Activated T-helper 9 cell treated with anti-CD3 and anti-CD28 coated beads, Interleukin-2, amount 50 U/mL, for 16 hours (primary cell): ENCODE measurements around the gene TSPAN5.

ENCODE experiments used
- DNase-seq: peaks from one replicate; pipeline ENCODE4 v3.0.0-alpha.2; 2020; ENCODE audit warnings: low read depth

TSPAN5 gene

DNA sequence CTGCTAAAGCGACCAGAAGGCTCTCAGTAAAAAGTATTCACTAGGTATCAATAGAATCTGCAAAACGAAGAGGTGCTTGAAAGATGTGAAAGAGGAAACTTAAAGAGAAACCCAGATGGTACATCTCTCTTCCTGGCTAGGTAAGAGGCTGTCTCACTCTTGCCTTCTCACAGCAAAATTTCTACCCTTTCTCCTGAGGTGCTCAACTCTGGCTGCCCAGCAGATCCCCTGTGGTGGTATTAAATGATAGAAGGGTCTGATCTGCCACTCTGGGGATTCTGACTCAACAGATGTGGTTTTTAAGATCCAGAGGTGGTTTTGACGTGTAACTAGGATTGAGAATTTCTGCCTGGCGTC lies 14.9 kb upstream of the TSPAN5 start:
- DNase-seq, result no peak

GRCh38 chr4:98672583-98673287 lies 14.3 kb upstream of the TSPAN5 start:
- DNase-seq, result no peak

- no peak for DNase-seq
Measured at GRCh38 chr4:98671131-98671530, 12.7 kb upstream of the TSPAN5 start.

- DNase-seq, result no peak
Measured at GRCh38 chr4:98670186-98670585, 11.8 kb upstream of the TSPAN5 start.

GRCh38 chr4:98669577-98669976 lies 11.2 kb upstream of the TSPAN5 start:
- no peak for DNase-seq

- DNase-seq, result no peak
Measured at GRCh38 chr4:98664959-98665358, 6.5 kb upstream of the TSPAN5 start.

DNA sequence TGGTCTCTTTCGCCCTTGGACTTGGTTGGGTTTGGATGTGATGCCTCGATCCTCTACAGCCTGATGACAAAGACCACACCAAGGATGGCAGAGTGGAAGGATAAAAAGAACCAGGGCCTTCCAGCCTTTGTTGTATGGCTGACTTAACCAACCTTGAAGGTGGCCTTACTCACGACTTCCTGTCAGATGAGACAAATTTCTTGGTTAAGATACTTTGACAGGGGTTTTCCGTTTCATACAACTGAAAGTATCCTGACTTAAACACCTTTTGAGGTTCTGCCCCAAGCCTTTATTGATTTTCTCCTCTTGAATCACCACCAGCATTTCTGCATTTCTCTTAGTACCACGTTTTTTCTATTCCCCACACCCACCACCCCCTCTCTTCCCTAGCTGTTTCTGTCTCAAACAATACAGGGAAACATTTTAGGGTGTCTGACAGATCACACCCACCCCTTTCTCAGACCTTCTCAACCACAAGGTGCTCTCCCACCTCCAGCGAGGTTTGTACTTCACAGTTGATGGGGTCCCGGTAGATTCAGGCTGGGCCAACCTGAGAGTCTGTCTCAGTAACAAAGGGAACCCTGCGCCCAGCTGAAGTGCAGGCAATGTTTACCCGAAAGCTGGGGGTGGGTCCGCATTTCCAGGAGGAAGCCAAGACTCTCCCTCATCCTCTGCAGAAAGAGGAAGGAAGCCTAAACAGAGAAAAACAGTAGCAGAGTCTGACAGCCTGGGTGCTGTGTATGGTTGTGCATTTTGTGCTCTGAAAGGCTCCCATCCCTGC lies 5.0 kb upstream of the TSPAN5 start:
- DNase-seq, result peak; percentile 35

DNA sequence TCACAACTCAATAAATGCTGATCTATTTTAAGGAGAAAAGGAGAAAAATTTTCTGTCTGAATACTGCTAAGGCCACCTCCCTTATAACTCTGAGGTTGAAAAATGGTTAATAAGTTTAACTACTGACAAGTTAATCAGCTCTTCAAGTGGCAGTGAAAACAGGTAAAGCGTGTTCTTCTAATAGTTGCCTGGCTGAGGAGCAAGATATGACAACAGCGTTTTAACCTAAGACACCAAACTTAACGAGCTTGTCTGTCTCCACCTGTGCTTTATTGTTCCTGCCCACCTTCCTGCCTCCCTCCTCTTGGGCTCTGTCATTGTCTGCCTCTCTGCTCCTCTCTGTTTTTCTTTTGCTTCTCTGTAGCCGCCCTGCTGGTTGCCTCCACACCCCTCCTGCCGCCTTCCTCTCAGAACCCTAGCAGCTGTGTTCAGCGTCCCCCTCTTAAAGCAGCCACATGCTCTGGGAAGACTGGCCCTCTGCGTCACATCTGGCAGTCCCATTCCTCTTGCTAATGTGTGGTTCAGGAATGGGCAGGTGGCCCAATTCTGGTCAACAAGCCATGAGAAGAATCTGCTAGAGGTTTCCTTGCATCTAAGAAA lies 4.3 kb upstream of the TSPAN5 start:
- DNase-seq, result peak; percentile 20

DNA sequence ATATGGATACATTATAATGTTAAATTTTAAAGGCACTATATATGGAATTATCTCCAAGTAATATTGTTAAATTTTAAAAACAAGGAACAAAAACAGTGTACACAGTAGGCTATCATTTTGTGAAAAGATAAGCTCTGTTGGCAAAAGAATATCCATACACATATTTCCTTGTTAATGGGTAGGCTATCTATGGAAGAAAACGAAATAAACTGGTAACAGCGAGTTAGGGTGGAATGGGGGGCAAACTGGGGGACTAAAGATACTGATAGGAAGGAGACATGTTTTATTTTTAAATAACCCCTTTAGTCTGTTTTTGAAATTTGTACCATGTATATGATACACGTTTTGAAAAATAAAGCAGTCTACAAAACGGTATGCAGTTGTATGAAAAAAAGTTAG lies 3.6 kb upstream of the TSPAN5 start:
- no peak for DNase-seq

DNA sequence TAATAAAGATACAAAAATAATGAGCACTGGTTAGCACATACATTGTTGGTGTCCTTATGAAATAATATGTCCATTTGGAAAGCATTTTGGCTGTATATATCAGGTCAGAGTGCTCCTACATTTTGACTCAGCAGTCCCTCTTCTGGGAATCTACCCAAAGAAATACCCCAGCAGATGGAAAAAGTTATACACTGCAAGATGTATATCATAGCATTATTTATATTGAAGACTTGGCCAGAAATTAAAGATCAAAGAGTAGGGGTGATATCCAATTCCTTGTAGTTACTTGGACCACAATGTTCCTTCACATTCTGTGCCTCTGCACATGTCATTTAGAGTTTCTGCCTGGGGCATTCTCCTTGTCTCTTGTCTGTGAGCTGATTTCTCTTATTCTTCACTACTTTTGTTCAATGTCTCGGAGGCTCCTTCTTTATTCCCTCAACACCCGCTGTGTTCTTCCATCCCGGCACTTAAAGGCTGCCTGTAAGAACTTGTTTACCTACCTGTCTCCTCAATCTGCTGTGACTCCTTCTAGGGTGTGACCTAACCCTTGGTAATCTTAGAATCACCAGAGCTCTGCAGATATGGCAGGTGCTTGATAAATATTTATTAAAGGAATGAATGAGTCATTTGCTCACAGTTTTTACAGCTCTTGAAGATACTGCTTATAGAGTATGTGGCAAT lies 3.1 kb upstream of the TSPAN5 start:
- no peak for DNase-seq

DNA sequence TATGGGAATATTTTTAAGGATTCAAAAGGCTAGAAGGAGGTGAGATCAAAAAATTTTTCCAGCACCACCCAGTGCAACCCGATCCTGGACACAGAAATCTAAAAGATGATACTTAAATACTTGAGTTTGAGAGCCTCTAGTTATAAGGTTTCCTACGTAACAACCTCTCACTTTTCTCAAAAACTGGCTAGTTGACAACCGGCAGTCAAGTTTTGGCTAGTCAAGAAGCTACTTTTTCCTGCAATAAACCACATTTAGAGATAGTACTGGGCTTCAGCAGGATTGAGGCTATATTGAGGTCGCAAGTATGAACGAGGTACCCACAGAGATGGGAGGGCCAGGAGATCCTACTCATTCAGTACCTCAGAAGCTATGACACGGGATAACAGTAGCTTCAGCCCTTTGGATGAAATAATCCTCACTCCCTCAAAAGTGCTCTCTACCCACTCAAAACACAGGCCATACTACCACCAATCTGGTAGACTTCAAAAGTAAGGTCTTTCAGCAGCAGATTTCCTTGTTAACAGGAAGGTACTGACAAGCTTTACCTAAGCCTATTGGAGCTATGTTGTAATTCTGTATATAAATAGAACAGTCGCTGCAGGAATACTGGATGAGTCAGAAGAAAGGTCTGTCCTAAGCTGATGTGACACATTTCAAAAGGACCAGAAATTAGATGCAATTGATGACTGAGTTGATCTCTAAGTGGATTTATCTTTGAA lies 1.5 kb upstream of the TSPAN5 start:
- DNase-seq, result no peak

- DNase-seq, result no peak
Measured at GRCh38 chr4:98659106-98659592, 738 bp upstream of the TSPAN5 start.

DNA sequence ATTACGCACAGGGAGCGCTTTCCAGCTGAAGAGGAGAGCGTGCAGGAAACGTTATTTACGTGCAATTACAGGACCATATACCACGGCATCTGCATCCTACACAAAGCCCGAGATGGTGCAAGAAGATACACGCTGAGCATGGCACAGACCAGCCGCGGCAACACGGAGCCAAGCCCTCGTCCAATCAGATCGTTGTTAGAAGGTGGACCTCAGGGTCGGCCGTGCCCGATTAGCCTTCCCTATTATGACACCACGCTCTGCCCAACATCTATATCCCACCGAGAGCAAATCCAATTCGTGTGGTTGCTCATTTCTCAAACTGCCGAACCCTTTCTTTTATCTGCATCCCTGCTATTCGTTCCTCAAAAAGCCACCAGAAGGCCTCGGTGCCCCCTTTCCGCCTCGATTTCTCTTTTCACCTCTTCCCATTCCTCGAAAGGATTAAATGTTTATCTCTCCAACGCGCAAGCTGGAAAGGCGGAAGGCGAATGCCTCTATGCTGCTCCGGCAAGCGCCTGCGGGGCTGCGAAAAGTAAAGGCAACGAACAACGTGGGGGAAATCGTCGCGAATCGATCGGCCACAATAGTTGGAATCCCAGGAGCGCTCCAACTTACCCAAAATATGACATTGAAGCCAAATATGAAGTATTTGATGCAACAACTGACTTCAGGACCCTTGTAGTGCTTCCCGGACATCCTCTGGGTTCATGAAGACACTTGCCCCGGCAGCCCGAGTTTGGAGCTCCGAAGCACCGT lies 702 bp downstream of the TSPAN5 start:
- DNase-seq, result peak; percentile 14

DNA sequence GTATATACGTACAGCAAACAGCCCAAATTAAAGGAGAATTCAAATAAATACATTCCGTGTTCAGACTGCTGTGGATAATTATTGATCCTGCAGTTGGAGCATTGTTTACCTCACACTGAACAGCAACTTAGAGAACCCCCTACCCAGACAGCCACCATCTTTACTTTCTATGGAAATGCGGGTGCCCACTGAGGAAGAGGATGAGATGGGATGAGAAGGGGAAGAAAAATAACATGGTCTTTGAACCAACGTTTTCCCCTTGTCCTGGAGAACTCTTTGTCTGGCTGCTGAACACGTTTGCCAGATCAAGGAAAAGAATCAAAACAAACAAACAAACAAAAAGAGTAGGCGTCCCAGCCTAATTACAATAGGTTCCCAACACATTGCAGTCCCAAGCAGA lies 1.5 kb downstream of the TSPAN5 start:
- DNase-seq, result no peak

GRCh38 chr4:98656443-98656842 lies 2.0 kb downstream of the TSPAN5 start:
- DNase-seq, result no peak

GRCh38 chr4:98653890-98654867 lies 4.2 kb downstream of the TSPAN5 start:
- DNase-seq, result no peak

- no peak for DNase-seq
Measured at GRCh38 chr4:98652996-98653395, 5.4 kb downstream of the TSPAN5 start.

GRCh38 chr4:98648602-98649001 lies 9.8 kb downstream of the TSPAN5 start:
- DNase-seq, result no peak

DNA sequence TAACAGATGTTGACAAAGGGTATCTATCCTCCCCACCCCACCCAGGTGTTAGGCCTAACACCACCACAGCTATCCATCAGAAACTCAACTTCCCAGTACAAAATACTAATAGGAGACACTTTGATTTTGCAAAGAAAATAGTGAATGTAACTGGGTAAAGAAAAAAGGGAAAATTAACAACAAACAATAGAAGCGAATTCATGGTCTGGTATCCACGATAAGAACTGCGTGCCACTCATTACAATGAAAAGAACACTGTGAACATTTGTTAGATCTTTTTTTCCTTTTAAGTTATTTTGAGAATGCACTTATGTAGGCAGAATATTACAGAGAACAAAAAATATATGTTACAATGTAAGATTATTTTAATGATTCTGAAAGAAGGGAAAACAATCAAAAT lies 12.0 kb downstream of the TSPAN5 start:
- DNase-seq, result no peak

GRCh38 chr4:98645527-98645926 lies 12.9 kb downstream of the TSPAN5 start:
- no peak for DNase-seq
